LNCAP (cell line): ENCODE data around the gene LAMC1.
A peak's percentile ranks its signal among the peaks of the same experiment; 100 is the strongest.

Source experiments
- TF ChIP-seq, protein P1 (sequence below): fragments of 450-650 bp; IDR thresholded peaks from 2 replicates; pipeline ENCODE4 v1.5.1; 2017; ENCODE audit warnings: mild to moderate bottlenecking

The LAMC1 gene

GRCh38 chr1:183021405-183022201 lies 1.6 kb upstream of the LAMC1 start:
- TF ChIP-seq, protein P1, sequence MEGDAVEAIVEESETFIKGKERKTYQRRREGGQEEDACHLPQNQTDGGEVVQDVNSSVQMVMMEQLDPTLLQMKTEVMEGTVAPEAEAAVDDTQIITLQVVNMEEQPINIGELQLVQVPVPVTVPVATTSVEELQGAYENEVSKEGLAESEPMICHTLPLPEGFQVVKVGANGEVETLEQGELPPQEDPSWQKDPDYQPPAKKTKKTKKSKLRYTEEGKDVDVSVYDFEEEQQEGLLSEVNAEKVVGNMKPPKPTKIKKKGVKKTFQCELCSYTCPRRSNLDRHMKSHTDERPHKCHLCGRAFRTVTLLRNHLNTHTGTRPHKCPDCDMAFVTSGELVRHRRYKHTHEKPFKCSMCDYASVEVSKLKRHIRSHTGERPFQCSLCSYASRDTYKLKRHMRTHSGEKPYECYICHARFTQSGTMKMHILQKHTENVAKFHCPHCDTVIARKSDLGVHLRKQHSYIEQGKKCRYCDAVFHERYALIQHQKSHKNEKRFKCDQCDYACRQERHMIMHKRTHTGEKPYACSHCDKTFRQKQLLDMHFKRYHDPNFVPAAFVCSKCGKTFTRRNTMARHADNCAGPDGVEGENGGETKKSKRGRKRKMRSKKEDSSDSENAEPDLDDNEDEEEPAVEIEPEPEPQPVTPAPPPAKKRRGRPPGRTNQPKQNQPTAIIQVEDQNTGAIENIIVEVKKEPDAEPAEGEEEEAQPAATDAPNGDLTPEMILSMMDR = no peak

GRCh38 chr1:183022202-183023145 lies 746 bp upstream of the LAMC1 start:
- TF ChIP-seq, protein P1 = no peak

GRCh38 chr1:183023601-183024316 lies 539 bp downstream of the LAMC1 start:
- TF ChIP-seq, protein P1 = peak; percentile 66

DNA sequence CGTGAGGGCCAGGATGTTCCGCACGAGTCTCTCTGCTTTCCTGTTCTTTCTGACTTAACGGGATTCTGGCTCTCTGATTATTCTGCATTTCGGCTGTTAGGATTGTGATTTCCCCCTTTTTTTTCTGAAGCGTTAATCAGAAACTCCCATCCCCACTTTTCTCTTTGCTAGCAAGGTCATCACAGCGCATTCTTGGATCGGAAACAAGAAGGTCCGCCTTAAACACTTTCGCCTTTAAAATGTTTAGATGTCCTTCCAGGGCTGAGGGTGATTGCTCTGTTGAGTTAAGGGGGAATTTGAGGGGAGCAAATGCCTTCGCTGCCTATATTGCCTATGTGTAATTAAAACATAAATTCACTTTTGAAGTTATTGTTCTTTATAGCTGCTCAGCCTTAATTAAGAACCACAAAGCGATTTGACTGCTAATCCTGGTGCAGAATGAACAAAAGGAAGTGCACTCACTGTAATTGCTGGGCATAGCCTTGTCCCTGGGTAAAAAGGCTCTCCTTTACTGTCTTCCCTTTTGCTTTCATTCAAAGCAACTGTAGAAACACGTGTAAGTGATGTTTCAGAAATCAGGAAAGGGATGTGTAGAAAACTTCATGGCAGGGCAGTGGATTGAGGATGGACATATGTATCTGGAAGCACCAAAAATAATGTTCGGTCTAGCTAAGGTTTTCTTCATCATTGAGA lies 1.2 kb downstream of the LAMC1 start:
- TF ChIP-seq, protein P1 = no peak

DNA sequence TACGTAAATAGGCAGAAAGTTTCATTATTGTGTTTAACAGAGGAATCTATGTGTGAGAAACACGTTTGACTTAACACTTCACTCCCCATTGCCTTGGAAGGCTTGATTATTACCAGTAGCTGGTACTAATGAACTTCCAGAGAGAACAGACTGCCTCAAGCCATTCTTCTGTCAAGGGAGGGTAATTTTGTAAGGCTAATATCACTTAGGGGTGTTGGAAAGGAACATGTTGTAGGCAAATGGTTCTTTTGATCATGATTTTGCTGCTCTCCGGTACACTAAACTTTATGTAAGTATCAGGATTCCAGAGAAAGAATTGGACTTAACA lies 1.8 kb downstream of the LAMC1 start:
- TF ChIP-seq, protein P1 = no peak

DNA sequence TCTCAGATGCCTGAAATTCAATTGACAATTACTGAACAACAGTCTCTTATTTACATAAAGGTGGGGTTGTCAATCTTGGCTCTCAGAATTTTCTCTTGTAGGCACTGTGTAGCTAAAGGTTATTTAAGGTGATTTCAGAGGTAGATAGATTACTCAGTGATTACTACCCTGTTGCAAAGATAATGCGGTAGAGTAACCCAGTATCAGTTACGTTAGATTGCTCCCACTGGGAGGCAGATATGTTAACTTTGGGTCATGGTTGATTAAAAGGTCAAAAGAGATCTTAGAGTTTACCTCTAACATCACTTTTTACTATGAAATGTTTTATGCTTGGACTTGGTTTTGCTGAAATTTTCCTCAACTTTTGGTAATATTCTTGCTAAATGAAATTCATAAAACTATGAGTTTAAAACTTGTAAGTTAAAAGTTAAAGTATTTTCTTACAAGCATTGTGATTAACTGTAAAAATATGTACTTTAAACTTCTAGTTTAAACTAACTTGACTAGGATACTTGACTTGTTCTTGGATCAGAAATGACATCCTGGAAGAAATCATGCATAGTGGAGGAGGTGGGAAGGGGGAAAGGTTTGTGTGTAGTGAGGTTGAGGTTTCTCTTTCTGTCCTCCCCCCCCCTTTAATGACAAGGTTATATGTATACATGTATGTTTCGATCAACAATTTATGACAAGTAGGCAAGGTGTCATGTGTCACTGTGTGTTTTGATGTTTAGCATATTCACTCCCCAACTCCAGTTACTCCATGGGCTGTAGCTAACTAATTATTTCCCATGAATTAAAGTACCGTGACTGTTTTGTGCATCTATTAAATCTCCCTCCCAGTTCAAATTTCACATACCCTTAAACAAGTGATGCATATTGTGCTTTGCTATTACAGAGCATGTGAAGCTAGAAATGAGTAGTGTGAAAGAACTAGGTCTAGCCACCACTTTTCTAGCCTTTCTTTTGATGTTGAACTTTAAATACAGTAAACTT lies 2.9 kb downstream of the LAMC1 start:
- TF ChIP-seq, protein P1 = no peak
